Measurements from ENCODE around the gene PSME3IP1. TPM values are rescaled to one million over a fixed set of nuclear protein-coding genes. Genes with fewer than 3 reads are reported as not detected.
A peak's percentile ranks its signal among the peaks of the same experiment; 100 is the strongest.

PSME3IP1 gene
- total RNA-seq, 1 donor, result 70.2 TPM

- Histone ChIP-seq H3K9me3 (ENCODE audit: low read depth, low read length) (no peaks in the 10 kb centered on the region), H3K4me1 (ENCODE audit: insufficient read depth, low read length) (no peaks in the 10 kb centered on the region), H3K27ac (ENCODE audit: low read depth, low read length) (no peak overlapping the region), H3K79me2 (ENCODE audit: insufficient read depth, low read length) (no peaks in the 10 kb centered on the region), H3K4me2 (ENCODE audit: insufficient read depth, low read length) (no peak overlapping the region), H3K4me3 (ENCODE audit: insufficient read depth, low read length) (no peak overlapping the region), H3K36me3 (ENCODE audit: insufficient read depth, low read length) (no peaks in the 10 kb centered on the region), H2AFZ (ENCODE audit: low read length) (no peak overlapping the region), H3K27me3 (ENCODE audit: insufficient read depth, low read length) (no peaks in the 10 kb centered on the region), H4K20me1 (ENCODE audit: insufficient read depth, low read length) (no peaks in the 10 kb centered on the region)
- peak; percentile 65 for DNase-seq (ENCODE audit: insufficient read length, low spot score, missing footprints)
- TF ChIP-seq CTCF (IDR thresholded peaks at IDR 0.05; ENCODE audit: extremely low read depth, low read depth, low read length), result no peak
These were observed 43.8 kb downstream of the PSME3IP1 start for GRCh38 chr16:57141822-57142631.

GRCh38 chr16:57140931-57141668 lies 44.7 kb downstream of the PSME3IP1 start:
- no peak overlapping the region for H3K4me2 ChIP-seq (ENCODE audit: insufficient read depth, low read length)
- no peaks in the 10 kb centered on the region for H3K9me3 ChIP-seq (ENCODE audit: low read depth, low read length)
- DNase-seq (ENCODE audit: insufficient read length, low spot score, missing footprints), result peak; percentile 70
- no peak overlapping the region for H3K27ac ChIP-seq (ENCODE audit: low read depth, low read length)
- no peak overlapping the region for H3K4me3 ChIP-seq (ENCODE audit: insufficient read depth, low read length)
- H4K20me1 ChIP-seq (ENCODE audit: insufficient read depth, low read length), result no peaks in the 10 kb centered on the region
- H3K27me3 ChIP-seq (ENCODE audit: insufficient read depth, low read length), result no peaks in the 10 kb centered on the region
- TF ChIP-seq CTCF (IDR thresholded peaks at IDR 0.05; ENCODE audit: extremely low read depth, low read depth, low read length), result no peak
- H3K79me2 ChIP-seq (ENCODE audit: insufficient read depth, low read length), result no peaks in the 10 kb centered on the region
- no peaks in the 10 kb centered on the region for H3K4me1 ChIP-seq (ENCODE audit: insufficient read depth, low read length)
- H2AFZ ChIP-seq (ENCODE audit: low read length), result no peak overlapping the region
- H3K36me3 ChIP-seq (ENCODE audit: insufficient read depth, low read length), result no peaks in the 10 kb centered on the region

GRCh38 chr16:57138281-57138935 lies 47.4 kb downstream of the PSME3IP1 start:
- no peaks in the 10 kb centered on the region for H4K20me1 ChIP-seq (ENCODE audit: insufficient read depth, low read length)

More at GRCh38 chr16:57138281-57138935, 47.4 kb downstream of the PSME3IP1 start:
- Histone ChIP-seq H3K4me1 (ENCODE audit: insufficient read depth, low read length) (no peaks in the 10 kb centered on the region), H3K36me3 (ENCODE audit: insufficient read depth, low read length) (no peaks in the 10 kb centered on the region), H3K4me2 (ENCODE audit: insufficient read depth, low read length) (no peak overlapping the region), H3K27me3 (ENCODE audit: insufficient read depth, low read length) (no peaks in the 10 kb centered on the region), H3K9me3 (ENCODE audit: low read depth, low read length) (no peaks in the 10 kb centered on the region), H2AFZ (ENCODE audit: low read length) (no peak overlapping the region), H3K27ac (ENCODE audit: low read depth, low read length) (no peak overlapping the region), H3K79me2 (ENCODE audit: insufficient read depth, low read length) (no peaks in the 10 kb centered on the region), H3K4me3 (ENCODE audit: insufficient read depth, low read length) (no peak overlapping the region)
- TF ChIP-seq CTCF (IDR thresholded peaks at IDR 0.05; ENCODE audit: extremely low read depth, low read depth, low read length), result no peak
- peak; percentile 41 for DNase-seq (ENCODE audit: insufficient read length, low spot score, missing footprints)

All from osteoblast (primary cell).